Glutamatergic neuron (in vitro differentiated cells): Measurements from ENCODE around the gene PGLYRP3. TPM values are rescaled to one million over a fixed set of nuclear protein-coding genes. Genes with fewer than 3 reads are reported as not detected.

Experiments used
- DNase-seq: peaks from one replicate; pipeline ENCODE4 v3.0.0; 2022
- H3K27ac Mint-ChIP-seq: one replicate; pipeline ENCODE4 v1.8.0; 2020; ENCODE audit warnings: mild to moderate bottlenecking, mixed read lengths, inconsistent platforms; ENCODE audit not compliant: unreplicated experiment
- H3K27me3 Mint-ChIP-seq: one replicate; pipeline ENCODE4 v1.8.0; 2020; ENCODE audit warnings: mild to moderate bottlenecking, moderate library complexity, mixed read lengths, inconsistent platforms; ENCODE audit not compliant: unreplicated experiment
- H3K36me3 Mint-ChIP-seq: one replicate; pipeline ENCODE4 v1.8.0; 2020; ENCODE audit warnings: mild to moderate bottlenecking, mixed read lengths, inconsistent platforms; ENCODE audit not compliant: unreplicated experiment
- H3K4me1 Mint-ChIP-seq: one replicate; pipeline ENCODE4 v1.8.0; 2020; ENCODE audit warnings: mild to moderate bottlenecking, low read depth, mixed read lengths, inconsistent platforms; ENCODE audit not compliant: unreplicated experiment
- H3K4me3 Mint-ChIP-seq: one replicate; pipeline ENCODE4 v1.8.0; 2020; ENCODE audit warnings: mild to moderate bottlenecking, mixed read lengths, inconsistent platforms; ENCODE audit not compliant: unreplicated experiment
- H3K9me3 Mint-ChIP-seq: one replicate; pipeline ENCODE4 v1.8.0; 2020; ENCODE audit warnings: mild to moderate bottlenecking, moderate library complexity, mixed read lengths, inconsistent platforms; ENCODE audit not compliant: unreplicated experiment
- total RNA-seq: library from RNA; stranded (reverse); fragmentation: NEBNext Ultra II Directional; extraction: Animal tissue kit (Norgen Biotek cat#: 25700); gene quantifications from one replicate; pipeline ENCODE4 v1.2.1, GENCODE V29; 2021; ENCODE audit not compliant: unreplicated experiment
- TF ChIP-seq, protein P1 (sequence below): fragments of 200-600 bp; sonication (generic); IDR thresholded peaks from one replicate; pipeline ENCODE4 v1.5.0; 2021; ENCODE audit not compliant: partially characterized antibody, unreplicated experiment

The PGLYRP3 gene
- total RNA-seq, 1 donor from 2014 or later, result not detected

DNA sequence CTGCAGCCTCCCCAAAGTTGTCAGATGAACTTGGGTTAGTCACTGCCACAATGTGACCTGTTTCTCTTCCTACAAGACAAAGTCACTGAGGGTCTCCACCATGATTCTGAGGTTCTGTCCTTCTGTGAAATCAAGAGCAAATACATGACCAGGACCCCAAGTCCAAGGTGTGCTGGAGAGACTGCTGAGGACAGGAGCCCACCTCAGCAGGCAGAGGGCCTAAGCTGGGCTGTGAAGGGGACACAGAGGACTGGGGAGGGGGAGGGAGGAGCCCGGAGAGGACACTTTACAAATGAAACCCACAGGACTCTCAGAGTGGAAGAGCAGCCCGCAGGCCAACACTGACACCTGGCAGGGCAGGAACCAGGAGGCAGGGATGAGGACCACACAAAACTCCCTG, 3.3 kb downstream of the PGLYRP3 start:
- H3K4me3 Mint-ChIP-seq, result no peak overlapping the region
- no peaks in the 10 kb centered on the region for H3K4me1 Mint-ChIP-seq
- peaks cover 6% of the 10 kb centered on the region for H3K27me3 Mint-ChIP-seq
- no peak overlapping the region for H3K27ac Mint-ChIP-seq
- DNase-seq, result no peak
- H3K36me3 Mint-ChIP-seq, result no peaks in the 10 kb centered on the region
- TF ChIP-seq, protein P1, sequence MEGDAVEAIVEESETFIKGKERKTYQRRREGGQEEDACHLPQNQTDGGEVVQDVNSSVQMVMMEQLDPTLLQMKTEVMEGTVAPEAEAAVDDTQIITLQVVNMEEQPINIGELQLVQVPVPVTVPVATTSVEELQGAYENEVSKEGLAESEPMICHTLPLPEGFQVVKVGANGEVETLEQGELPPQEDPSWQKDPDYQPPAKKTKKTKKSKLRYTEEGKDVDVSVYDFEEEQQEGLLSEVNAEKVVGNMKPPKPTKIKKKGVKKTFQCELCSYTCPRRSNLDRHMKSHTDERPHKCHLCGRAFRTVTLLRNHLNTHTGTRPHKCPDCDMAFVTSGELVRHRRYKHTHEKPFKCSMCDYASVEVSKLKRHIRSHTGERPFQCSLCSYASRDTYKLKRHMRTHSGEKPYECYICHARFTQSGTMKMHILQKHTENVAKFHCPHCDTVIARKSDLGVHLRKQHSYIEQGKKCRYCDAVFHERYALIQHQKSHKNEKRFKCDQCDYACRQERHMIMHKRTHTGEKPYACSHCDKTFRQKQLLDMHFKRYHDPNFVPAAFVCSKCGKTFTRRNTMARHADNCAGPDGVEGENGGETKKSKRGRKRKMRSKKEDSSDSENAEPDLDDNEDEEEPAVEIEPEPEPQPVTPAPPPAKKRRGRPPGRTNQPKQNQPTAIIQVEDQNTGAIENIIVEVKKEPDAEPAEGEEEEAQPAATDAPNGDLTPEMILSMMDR, result no peak
- peaks cover 4% of the 10 kb centered on the region for H3K9me3 Mint-ChIP-seq

DNA sequence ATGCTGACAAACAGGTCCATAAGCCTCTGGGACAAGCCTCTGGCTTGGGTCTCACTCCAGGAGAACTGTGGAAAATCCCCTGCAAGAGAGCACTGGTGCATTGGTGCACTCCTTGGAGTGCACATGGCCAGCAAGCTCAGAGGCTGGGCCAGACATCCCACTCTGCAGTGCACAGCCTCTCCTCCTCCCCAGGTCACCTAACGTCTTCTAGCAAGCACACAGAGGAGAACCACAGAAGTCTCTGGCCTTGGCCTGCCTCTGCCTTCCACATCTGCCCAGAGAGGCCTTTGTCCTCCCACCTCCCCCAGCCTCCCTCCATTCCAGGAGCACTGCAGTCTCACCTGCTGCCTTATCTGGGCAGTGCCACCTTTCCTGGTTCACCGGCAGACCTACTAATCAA, 4.2 kb downstream of the PGLYRP3 start:
- Mint-ChIP-seq H3K27me3 (peaks cover 8% of the 10 kb centered on the region), H3K9me3 (peaks cover 4% of the 10 kb centered on the region), H3K4me3 (no peak overlapping the region), H3K27ac (no peak overlapping the region), H3K4me1 (no peaks in the 10 kb centered on the region), H3K36me3 (no peaks in the 10 kb centered on the region)
- DNase-seq, result no peak
- TF ChIP-seq, protein P1, result no peak

GRCh38 chr1:153307221-153307600, 5.5 kb downstream of the PGLYRP3 start:
- no peak for DNase-seq
- H3K4me3 Mint-ChIP-seq, result no peak overlapping the region
- no peaks in the 10 kb centered on the region for H3K36me3 Mint-ChIP-seq
- H3K27ac Mint-ChIP-seq, result no peak overlapping the region
- peaks cover 6% of the 10 kb centered on the region for H3K27me3 Mint-ChIP-seq
- TF ChIP-seq, protein P1, result no peak
- H3K9me3 Mint-ChIP-seq, result no peaks in the 10 kb centered on the region
- no peaks in the 10 kb centered on the region for H3K4me1 Mint-ChIP-seq

DNA sequence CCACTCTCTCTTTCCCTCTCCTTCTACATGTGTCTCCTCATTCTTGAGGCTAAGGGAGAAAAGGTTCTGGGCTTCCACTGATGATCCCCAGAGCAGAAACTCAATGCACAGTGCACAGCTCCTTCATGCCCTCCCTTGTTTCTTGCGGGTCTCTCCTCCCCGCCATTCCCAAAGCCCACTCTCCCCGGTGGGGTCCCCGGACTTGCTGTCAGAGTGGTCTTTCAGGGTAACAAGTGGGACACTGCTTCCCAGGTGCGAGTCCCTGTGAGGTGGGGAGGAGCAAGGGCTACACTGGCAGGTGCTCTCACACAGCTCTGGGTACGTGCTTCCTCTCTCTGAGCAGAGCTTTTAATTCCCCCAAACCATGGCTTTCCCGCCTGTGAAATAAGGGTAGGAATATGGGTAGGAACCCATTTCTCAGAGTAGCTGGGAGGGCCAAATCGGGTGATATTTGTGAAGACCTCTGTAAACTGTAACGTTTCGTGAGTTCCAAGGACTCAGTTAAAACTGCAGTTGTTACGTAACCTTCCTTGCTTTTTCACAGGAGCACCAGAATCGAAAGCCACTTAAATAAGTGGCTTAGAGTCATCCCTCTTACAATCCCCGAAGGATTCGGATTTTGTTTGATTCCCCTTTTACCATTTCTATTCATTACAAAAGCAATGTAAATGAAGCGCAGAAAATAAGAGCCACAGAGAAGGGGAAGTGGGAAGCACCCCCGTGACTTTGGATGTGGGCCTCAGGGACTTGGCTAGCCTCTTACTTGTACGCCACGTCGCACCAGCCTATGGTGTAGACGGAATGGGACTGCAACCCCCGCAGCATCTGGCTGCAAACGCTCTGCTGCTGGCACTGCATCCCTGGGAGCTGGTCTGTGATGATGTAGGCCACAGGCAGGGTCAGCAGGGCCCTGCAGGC, 6.2 kb downstream of the PGLYRP3 start:
- H3K4me3 Mint-ChIP-seq, result no peak overlapping the region
- TF ChIP-seq, protein P1, result no peak
- H3K27ac Mint-ChIP-seq, result no peak overlapping the region
- no peaks in the 10 kb centered on the region for H3K9me3 Mint-ChIP-seq
- no peak for DNase-seq
- no peaks in the 10 kb centered on the region for H3K4me1 Mint-ChIP-seq
- no peaks in the 10 kb centered on the region for H3K36me3 Mint-ChIP-seq
- H3K27me3 Mint-ChIP-seq, result peaks cover 6% of the 10 kb centered on the region

GRCh38 chr1:153305682-153306081, 7.1 kb downstream of the PGLYRP3 start:
- TF ChIP-seq, protein P1, result no peak
- Mint-ChIP-seq H3K4me3 (no peak overlapping the region), H3K27ac (no peak overlapping the region), H3K27me3 (peaks cover 6% of the 10 kb centered on the region), H3K4me1 (no peaks in the 10 kb centered on the region), H3K9me3 (no peaks in the 10 kb centered on the region), H3K36me3 (no peaks in the 10 kb centered on the region)
- no peak for DNase-seq
